HepG2 (cell line): Measurements from ENCODE around the gene PARP16. TPM values are rescaled to one million over a fixed set of nuclear protein-coding genes. Genes with fewer than 3 reads are reported as not detected.

ENCODE experiments used
- AKNA ChIP-seq: sonication (generic); formaldehyde crosslinking; IDR thresholded peaks from 2 replicates; pipeline ENCODE4 v1.4.0; 2020; ENCODE audit warnings: missing genetic modification reagents, borderline replicate concordance
- ATF7 ChIP-seq, 2 experiments: fragments of 450-650 bp in 1 of 2; sonication (generic) in 1 of 2; formaldehyde crosslinking in 1 of 2; IDR thresholded peaks; 2 replicates each; pipeline versions ENCODE4 v1.4.0 to v1.6.1; 2016 to 2020; ENCODE audit warnings: antibody characterized with exemption in 1 of 2, mild to moderate bottlenecking in 1 of 2, missing genetic modification reagents in 1 of 2
- BCL3 ChIP-seq: sonication (generic); formaldehyde crosslinking; IDR thresholded peaks from 2 replicates; pipeline ENCODE4 v1.5.1; 2020; ENCODE audit warnings: mild to moderate bottlenecking, missing genetic modification reagents, moderate library complexity
- FOXM1 ChIP-seq: sonication (generic); formaldehyde crosslinking; IDR thresholded peaks from 2 replicates; pipeline ENCODE4 v1.5.0; 2020; ENCODE audit warnings: missing genetic modification reagents
- ISL2 ChIP-seq: sonication (generic); formaldehyde crosslinking; IDR thresholded peaks from 2 replicates; pipeline ENCODE4 v1.5.0; 2020; ENCODE audit warnings: missing genetic modification reagents
- NFATC3 ChIP-seq: sonication (generic); formaldehyde crosslinking; IDR thresholded peaks from 2 replicates; pipeline ENCODE4 v1.5.1; 2020; ENCODE audit warnings: mild to moderate bottlenecking, missing genetic modification reagents
- PAWR ChIP-seq: sonication (generic); formaldehyde crosslinking; IDR thresholded peaks from 2 replicates; pipeline ENCODE4 v1.4.0; 2020; ENCODE audit warnings: missing genetic modification reagents, mild to moderate bottlenecking, borderline replicate concordance
- SRSF9 ChIP-seq: fragments of 200-400 bp; formaldehyde crosslinking; IDR thresholded peaks from 2 replicates; pipeline ENCODE4 v1.6.1; 2018; ENCODE audit warnings: borderline replicate concordance, mild to moderate bottlenecking, low read depth, low read length; ENCODE audit not compliant: insufficient read depth, poor library complexity, severe bottlenecking
- TAF1 ChIP-seq: sonication (generic); formaldehyde crosslinking; IDR thresholded peaks from 2 replicates; pipeline ENCODE4 v1.4.0; 2020; ENCODE audit warnings: missing genetic modification reagents
- ZBTB3 ChIP-seq: sonication (generic); formaldehyde crosslinking; IDR thresholded peaks from 2 replicates; pipeline ENCODE4 v1.4.0; 2020; ENCODE audit warnings: low read depth, mild to moderate bottlenecking, moderate library complexity, missing genetic modification reagents, borderline replicate concordance
- ZBTB33 ChIP-seq: sonication (generic); formaldehyde crosslinking; IDR thresholded peaks from 2 replicates; pipeline ENCODE4 v1.4.0; 2020; ENCODE audit warnings: missing genetic modification reagents
- ZBTB38 ChIP-seq: sonication (generic); formaldehyde crosslinking; IDR thresholded peaks from 2 replicates; pipeline ENCODE4 v1.5.1; 2020; ENCODE audit warnings: mild to moderate bottlenecking, missing genetic modification reagents
- ZBTB49 ChIP-seq: sonication (generic); formaldehyde crosslinking; IDR thresholded peaks from 2 replicates; pipeline ENCODE4 v1.4.0; 2020; ENCODE audit warnings: missing genetic modification reagents, borderline replicate concordance
- ZNF224 ChIP-seq: sonication (generic); formaldehyde crosslinking; IDR thresholded peaks from 2 replicates; pipeline ENCODE4 v1.5.0; 2020; ENCODE audit warnings: mild to moderate bottlenecking, missing genetic modification reagents
- ZNF775 ChIP-seq: sonication (generic); formaldehyde crosslinking; IDR thresholded peaks from 2 replicates; pipeline ENCODE4 v1.4.0; 2020; ENCODE audit warnings: missing genetic modification reagents, mild to moderate bottlenecking, moderate library complexity, borderline replicate concordance
- ZNF816 ChIP-seq: sonication (generic); formaldehyde crosslinking; IDR thresholded peaks from 2 replicates; pipeline ENCODE4 v1.8.0; 2022; ENCODE audit warnings: missing genetic modification reagents, mild to moderate bottlenecking, borderline replicate concordance
- ZNF879 ChIP-seq: sonication (generic); formaldehyde crosslinking; IDR thresholded peaks from 2 replicates; pipeline ENCODE4 v1.8.1; 2023; ENCODE audit warnings: missing genetic modification reagents
- polyA plus RNA-seq, 8 experiments: library from polyadenylated mRNA; depleted of rRNA in 3 of 8; stranded (reverse) in 7 of 8; unstranded in 1 of 8; fragments of >200 nt; fragmentation: Illumina TruSeq in 4 of 8; extraction: Trizol in 4 of 8; gene quantifications; 2 replicates each; pipeline versions ENCODE4 v1.2.1 to v1.2.3, GENCODE V29; 2011 to 2016; ENCODE audit warnings: low read depth in 4 of 8, missing spikeins in 1 of 8, mixed read lengths in 1 of 8; ENCODE audit not compliant: insufficient read depth in 1 of 8
- total RNA-seq, 5 experiments: library from RNA; depleted of rRNA; stranded (reverse); fragments of >200 nt; fragmentation: Illumina TruSeq; extraction: Trizol; gene quantifications; 2 replicates each; pipeline ENCODE4 v1.2.3, GENCODE V29; 2016; ENCODE audit warnings: low read depth in 1 of 5

Gene PARP16
- total and polyA plus RNA-seq, 2 of the 13 experiments (the other 11 are each of a cell fraction or from before 2014, with no cell fraction given) = 6.8 to 7.6 TPM

GRCh38 chr15:65304381-65305149 lies 17.9 kb upstream of the PARP16 start, which contains the start of gene RNU5B-1 (continued):
- TF ChIP-seq ZNF775 (CRISPR knock-in tag) = 0 out of 2 replicates have a peak, but pooled peaks have one; percentile 53
- TF ChIP-seq NFATC3 (CRISPR knock-in tag) = no peak
- no peak for TF ChIP-seq ATF7 (IDR thresholded peaks at IDR 0.05)
- TF ChIP-seq ATF7 (CRISPR knock-in tag; IDR thresholded peaks at IDR 0.05) = no peak
- TF ChIP-seq FOXM1 = no peak
- peak; percentile 92; the same call in 1 of the 2 replicates for TF ChIP-seq ZNF816
- TF ChIP-seq AKNA (CRISPR knock-in tag) = peak; percentile 39; the same call in 1 of the 2 replicates
- TF ChIP-seq ZBTB49 (CRISPR knock-in tag) = no peak
- peak; percentile 78 for TF ChIP-seq ISL2
- peak; percentile 86; the same call in 1 of the 2 replicates for TF ChIP-seq ZBTB3 (CRISPR knock-in tag)
- TF ChIP-seq SRSF9 = no peak
- TF ChIP-seq ZNF224 (CRISPR knock-in tag) = no peak
- no peak; the same call in 1 of the 2 replicates for TF ChIP-seq BCL3 (CRISPR knock-in tag)
- TF ChIP-seq PAWR (CRISPR knock-in tag) = no peak
- TF ChIP-seq ZNF879 (CRISPR knock-in tag) = no peak
- no peak for TF ChIP-seq ZBTB33 (CRISPR knock-in tag)
- no peak for TF ChIP-seq ZBTB38 (CRISPR knock-in tag)
- TF ChIP-seq TAF1 (CRISPR knock-in tag) = no peak
